GM18909 (cell line): ENCODE measurements around the gene ARHGAP28.

Experiments used
- ATAC-seq: cut with Tn5 transposase; IDR thresholded peaks from one replicate; pipeline ENCODE4 v1.9.1; 2021; ENCODE audit warnings: mild to moderate bottlenecking; ENCODE audit not compliant: unreplicated experiment, poor library complexity

Gene ARHGAP28

DNA sequence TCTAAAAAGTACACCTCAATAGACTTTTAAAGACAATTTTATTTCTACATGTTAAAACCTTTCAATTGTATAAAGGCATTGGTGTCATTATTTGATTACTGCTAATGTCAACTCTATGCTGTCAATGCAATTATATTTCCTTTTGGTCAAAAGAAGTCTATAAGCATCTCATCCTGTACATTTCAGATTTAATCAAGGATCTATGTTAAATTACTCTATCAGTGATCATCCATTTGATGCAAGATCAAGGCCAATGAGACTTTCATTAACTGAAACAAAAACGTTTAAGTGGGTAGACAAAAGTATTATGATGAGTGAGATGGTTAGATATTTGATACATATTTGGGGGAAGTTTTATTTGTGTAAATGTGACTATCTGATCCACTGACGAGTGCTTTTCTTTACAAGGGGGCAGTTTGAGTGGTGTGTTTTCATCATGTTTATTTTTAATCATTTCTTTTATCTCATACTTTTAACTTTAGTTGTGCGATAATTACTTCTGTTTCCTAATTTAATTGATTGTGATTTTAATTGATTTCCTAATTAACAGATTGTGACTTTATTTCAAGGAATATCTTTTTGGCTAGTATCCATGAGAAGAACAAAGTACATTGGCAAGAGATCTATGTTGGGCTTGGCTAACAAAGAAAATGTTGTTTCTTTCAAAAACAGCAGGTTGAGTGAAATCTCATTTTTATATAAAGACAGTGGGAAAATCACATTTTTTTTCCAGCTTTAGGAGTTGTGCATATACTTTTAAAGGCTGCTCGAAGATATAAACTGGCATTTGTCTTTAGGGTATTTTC is 1.1 kb downstream of the ARHGAP28 start:
- no peak for ATAC-seq

GRCh38 chr18:6731222-6731596 is 1.7 kb downstream of the ARHGAP28 start:
- ATAC-seq, result no peak

GRCh38 chr18:6732952-6733351 is 3.4 kb downstream of the ARHGAP28 start:
- ATAC-seq, result no peak

- no peak for ATAC-seq
These were observed 4.2 kb downstream of the ARHGAP28 start for GRCh38 chr18:6733758-6734157.

DNA sequence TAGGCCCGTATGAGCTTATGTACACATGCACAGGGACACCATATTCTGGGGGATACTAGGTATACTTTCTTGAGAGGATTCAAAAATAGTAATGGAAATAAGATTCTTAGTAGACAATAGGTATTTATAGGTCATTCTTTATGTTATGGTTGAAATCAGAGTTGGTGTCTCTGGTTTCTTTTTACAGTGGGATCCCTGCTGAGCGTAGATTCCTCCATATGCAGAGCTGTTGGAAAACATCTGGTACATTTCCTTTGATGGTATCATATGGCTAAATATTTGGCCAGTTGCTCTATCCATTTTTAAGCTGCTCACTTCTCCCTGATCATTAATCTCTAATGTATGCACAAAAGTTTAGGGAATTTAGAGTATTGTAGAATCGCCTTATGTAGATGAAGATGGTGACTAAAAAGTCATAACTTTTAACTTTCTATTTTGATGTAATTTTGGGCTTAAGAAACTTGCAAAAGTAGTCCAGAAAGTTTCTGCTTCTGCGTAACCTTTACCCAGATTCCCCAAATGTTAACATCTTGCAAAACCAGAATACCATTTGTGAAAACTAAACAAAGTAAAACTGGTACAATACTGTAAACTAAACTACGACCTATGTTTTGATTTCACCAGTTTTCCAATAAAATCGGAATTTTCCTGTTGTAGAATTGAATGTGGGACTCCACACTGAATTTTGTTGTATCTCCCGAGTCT is 5.4 kb downstream of the ARHGAP28 start:
- ATAC-seq, result no peak

DNA sequence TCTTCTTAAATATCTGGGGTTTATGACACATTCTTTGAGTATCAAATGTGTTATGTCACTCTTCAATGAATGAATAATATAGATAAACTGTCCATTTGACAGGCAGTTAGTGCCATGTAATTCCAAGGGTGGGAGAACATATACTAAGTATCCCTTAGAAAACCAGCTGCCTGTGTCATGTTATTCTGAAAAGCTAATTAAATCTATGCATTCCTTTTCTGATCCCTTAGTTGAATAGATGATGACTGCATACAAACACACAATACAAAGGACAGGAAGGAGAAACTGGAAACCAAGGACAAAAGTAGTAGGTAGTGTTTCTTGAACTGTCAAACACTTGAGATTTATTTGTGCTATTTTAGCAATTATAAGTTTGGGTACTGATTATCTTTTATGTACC is 8.3 kb downstream of the ARHGAP28 start:
- ATAC-seq, result no peak

DNA sequence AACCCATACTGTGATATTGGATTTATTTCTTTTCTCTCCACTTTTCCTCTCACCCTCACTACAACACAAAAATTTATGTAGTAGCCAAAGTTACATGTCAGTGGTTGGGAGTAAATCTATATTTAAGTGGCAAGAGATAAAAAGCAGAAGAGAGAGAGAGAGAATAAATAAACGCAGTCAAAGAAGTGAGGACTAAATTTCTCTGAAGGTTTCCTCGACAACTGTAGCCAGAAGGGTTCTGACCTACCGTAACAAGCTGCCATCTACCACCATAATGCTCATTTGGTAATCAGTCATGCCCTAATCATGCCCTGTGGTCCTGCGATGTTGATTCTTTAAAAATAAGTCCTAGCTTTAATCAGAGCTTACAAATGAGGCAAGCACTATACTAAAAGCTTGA is 9.1 kb downstream of the ARHGAP28 start:
- ATAC-seq, result no peak

GRCh38 chr18:6741232-6741663 is 11.7 kb downstream of the ARHGAP28 start:
- ATAC-seq, result no peak

- ATAC-seq, result no peak
These were observed 12.3 kb downstream of the ARHGAP28 start for GRCh38 chr18:6741786-6742185.

DNA sequence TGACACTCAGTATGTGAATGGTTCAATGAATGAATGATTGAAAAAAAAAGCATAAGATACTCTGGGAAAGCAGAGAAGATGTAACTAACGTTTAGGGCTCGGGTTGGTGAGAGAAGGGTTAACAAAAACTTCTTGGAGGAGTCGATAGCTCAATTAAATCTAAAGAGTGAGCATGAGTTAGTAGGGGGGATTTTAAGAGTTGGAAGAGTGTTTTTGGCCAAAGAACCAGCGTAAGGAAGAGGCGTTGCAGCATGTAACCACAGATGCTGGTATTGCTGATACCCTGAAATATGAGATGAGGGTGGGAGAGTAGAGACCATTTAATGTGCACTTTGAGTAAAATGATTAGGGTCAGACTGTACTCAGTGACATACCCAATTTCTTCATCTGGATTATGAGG is 14.5 kb downstream of the ARHGAP28 start:
- no peak for ATAC-seq

DNA sequence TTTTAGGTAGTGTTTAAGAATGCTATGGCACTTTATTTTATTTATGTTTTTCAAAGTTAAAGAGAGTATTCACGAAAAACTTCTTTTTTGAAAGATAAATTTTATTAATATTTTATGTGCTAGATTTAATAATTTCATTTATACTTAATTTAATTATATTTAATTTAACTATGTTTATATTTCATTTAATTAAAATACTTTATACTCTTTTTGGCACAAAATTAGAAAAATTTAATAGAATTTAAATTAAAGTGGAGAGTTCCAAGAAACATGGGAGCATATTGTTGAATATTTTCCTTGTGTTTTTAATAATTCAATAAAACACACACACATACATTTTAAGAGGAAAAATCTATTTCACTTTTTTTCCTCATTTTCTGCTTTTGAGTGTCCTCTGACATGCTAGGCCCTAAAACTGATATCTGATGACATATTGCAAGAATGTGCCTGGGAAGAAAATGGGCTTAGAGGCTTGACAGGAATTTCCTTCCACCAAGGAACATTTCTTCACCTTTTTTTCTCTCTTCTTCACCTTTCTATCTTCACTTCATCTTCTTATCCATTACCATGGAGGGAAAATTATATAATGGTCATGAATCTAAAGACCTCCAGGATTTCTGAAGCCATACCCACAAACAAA is 15.4 kb downstream of the ARHGAP28 start:
- ATAC-seq, result no peak

DNA sequence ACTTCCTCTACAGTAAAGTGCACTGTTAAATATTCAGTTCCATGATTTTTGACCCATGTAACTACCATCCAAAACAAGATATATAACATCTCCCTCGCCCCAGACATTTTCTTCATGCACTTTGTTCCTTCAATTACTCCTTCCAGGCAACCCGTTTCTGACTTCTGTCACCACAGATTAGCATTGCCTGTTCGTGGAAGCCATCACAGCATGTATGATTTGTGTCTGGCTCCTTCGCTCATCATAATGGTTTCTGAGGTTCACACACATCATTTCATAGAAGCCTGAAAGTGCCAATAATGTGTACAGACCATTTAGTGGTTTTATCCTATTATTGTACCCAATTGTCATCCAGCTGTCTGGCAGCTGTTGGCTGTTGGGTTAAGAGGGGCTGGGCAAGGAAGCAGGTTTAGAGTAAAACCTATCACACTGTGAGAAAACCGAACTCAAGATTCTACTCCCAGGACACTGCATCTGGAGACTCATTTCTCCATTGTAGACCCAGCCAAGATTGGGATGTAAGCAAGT is 16.1 kb downstream of the ARHGAP28 start:
- ATAC-seq, result no peak

- ATAC-seq, result no peak
These were observed 17.0 kb downstream of the ARHGAP28 start for GRCh38 chr18:6746386-6746960.

DNA sequence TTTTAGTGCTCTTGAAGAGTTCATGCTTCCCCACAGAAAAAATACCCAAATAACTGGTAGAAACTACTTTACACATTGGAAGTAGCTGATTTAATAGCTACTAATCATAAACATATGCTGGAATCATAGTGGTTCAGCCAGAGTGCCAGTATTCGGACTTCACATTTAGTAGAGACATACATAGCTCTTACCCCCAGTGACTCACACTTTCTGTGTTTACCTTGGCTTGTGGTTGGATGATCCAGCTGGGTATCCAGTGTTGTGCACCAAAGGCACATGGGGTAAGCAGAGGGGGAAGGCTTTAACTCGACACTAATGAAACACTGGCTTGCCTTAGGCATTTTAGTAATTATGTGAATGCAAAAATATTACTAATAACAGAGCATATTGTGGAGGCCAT is 18.1 kb downstream of the ARHGAP28 start:
- no peak for ATAC-seq

DNA sequence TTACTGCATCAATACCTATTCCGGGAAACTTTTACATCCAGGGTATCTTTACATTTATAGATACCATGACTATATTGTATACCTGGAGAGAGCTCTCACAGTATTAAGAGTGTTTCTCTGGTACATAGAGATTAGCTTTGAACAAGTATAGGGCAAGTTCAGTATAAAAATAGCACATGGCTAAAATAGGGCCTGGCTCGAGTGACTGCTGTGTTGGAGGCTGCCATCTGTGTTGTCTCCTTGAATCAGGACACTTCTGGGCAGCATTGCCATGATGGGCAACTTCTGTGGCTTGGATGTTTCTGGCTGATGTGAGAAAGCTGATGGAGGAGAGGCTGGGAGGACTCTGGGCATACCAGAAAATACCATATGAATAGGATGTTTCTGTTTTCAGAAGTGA is 18.7 kb downstream of the ARHGAP28 start:
- no peak for ATAC-seq

DNA sequence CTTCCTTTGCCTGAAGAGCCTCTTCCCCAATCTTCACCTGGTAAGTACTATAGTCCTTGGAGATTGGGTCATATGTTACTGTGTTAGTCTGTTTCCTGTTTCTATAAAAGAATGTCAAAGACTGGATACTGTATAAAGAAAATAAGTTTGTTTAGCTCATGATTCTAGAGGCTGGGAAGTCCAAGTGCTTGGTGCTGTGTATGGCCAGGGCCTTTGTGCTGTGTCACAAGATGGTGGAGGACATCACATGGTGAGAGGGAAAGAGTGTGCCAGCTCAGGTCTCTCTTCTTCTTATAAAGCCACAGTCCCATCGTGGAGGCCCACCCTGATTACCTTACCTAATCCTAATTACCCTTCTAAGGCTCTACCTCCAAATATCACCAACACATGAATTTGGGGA is 20.9 kb downstream of the ARHGAP28 start:
- no peak for ATAC-seq

GRCh38 chr18:6751222-6751621 is 21.7 kb downstream of the ARHGAP28 start:
- ATAC-seq, result no peak

GRCh38 chr18:6752202-6752860 is 22.8 kb downstream of the ARHGAP28 start:
- ATAC-seq, result no peak

DNA sequence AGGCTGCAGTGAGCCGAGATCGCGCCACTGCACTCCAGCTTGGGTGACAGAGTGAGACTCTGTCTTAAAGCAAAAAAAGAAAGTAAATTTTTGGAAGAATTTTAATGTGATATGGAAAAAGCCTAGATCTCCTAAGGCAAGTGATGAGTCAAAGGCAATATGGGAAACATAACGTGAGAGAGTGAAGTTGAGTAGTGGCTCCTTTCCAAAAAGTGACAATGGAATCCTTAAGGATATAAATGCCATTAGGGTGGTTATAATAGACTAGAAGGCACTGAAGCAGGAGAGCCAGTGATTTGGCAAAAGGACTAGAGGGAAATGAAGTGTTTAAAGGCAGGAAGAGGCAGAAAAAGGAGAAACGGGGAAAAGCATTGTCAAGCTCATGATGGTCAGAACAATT is 25.6 kb downstream of the ARHGAP28 start:
- no peak for ATAC-seq

GRCh38 chr18:6757931-6758330 is 28.4 kb downstream of the ARHGAP28 start:
- no peak for ATAC-seq
